Frontal cortex (tissue), 4 donors: ENCODE measurements around the gene ARHGAP42. TPM values are rescaled to one million over a fixed set of nuclear protein-coding genes. Genes with fewer than 3 reads are reported as not detected.

ENCODE experiments used
- DNase-seq, 2 donors: peaks; one replicate each; pipeline ENCODE4 v3.0.0; 2012; ENCODE audit warnings: low spot score in 2 of 2
- FAIRE-seq: peaks from 2 replicates; lab custom pipeline; 2012; peaks lifted over from hg19 to GRCh38; lab: Jason Lieb, UNC
- total RNA-seq: library from RNA; depleted of rRNA; stranded (reverse); fragments of >200 nt; gene quantifications from one replicate; pipeline ENCODE4 v1.2.3, GENCODE V29; 2014
- donor health status: control.
- donor health status: control.
- donor health status: control.

ARHGAP42 gene
- total RNA-seq, 1 donor from 2014 or later, result 7.3 TPM

DNA sequence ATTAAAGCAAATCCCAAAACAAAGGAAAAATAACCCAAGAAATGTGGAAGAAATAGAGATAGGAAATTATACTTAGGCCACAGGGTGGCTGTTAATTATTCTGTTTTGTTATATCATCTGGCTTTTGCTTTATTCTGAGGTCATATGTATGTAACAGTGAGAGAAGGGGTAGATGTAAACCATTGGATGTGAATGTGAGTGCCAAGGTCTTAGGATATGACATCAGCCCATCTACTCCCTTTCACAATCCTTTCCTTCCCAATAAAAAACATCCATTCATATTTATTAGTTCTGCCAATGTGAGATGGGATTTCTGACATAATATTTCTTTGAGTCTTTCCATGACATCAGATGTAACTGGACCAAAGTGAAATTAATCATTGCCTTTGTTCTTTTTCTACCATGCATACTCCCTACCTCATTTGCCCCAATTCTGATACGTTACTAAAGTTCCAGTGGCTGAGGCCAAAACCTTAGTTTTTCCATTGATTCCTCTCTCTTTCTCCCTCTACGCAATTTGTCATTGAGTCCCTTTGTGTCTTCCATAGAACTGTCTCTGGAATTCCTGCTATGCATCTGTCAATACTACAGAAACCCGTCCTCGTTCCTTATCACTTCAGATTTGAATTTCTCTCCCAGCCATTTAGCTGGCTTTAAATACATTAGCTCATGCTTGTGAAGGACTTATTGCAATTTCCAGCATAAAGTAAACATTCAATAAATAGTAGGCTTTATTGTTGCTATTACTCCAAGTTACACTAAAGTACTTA lies 170.3 kb downstream of the ARHGAP42 start:
- no peak for FAIRE-seq
- no peak for DNase-seq

DNA sequence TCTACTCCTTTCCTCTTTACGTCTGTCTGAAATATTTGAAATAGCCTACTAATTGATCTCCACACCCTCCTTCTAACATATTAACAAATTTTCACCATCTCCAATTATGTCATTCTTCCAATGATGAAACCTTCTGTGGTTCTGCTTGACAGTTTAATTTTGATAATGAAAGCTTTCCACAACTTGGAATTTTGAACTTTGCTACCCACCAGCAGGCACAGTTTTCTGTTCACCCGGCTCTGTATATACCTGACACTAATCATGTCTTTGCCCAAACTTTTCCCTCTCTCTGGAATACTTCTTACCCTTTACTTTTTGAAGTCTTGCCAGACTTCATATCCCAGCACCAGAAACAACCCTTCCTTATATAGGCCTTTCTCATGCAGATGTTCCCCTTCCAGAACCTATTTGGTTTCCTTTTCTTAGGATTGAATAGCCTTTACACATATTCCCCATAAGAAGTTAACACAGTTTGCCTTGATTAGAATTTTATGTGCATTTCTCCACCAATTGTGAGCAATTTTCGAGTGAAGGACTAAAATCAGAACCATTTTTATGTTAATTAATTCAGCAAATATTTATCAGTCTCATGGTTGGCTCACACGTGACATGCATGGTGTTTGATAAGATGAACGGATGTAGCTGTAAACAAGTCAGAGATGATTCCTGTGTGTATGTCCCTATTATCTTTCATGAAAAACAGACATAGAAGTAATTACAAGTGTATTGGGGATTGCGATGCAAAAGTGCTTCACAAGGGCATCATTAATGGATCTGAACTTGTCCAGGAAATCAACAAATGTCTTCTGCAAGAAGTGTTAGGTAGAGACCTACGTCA lies 173.4 kb downstream of the ARHGAP42 start:
- DNase-seq, result no peak
- no peak for FAIRE-seq

DNA sequence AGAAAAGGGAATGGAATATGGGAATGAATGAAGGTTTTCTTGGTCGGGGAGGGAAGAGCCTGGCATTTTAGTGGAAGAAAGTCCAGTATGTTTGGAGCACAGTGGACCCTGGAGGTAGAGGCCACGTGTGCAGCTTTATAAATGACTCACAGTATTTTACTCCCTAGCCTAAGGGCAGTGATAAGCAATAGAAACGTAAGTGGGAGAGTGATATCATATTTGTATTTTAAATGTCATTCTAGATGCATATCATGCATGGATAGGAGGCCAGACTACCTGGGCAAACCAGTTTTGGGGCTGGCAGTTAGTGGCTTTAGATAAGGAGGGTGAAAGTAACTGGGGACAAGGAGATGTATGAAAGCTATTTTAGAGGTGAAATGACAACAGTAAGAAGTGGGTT lies 174.1 kb downstream of the ARHGAP42 start:
- no peak for FAIRE-seq

DNA sequence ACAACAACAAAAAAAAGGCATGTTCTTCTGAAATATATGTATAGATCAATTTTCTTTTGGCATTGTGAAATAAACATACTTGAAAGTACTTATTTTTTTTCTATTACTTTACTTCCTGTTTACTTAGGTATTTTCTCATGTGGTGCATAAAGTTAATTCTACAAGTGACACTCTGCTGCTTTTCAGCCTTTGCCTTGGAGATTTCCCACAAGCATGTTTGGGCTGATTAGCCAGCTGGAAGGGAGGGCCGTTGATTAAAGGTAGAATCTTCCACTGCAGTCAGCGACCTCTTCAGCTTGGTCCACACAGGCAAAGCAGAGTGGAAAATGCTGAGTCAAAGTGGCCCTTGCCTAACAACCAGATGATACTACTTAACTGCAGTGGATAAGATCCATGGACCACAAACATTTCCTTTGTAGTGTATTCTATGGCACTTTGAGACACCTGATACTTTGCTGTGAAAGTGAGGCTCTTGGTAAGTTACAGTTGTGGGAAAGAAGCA lies 176.0 kb downstream of the ARHGAP42 start:
- DNase-seq, result no peak
- FAIRE-seq, result no peak

More for the DNA sequence above, 174.1 kb downstream of the ARHGAP42 start:
- no peak for DNase-seq

DNA sequence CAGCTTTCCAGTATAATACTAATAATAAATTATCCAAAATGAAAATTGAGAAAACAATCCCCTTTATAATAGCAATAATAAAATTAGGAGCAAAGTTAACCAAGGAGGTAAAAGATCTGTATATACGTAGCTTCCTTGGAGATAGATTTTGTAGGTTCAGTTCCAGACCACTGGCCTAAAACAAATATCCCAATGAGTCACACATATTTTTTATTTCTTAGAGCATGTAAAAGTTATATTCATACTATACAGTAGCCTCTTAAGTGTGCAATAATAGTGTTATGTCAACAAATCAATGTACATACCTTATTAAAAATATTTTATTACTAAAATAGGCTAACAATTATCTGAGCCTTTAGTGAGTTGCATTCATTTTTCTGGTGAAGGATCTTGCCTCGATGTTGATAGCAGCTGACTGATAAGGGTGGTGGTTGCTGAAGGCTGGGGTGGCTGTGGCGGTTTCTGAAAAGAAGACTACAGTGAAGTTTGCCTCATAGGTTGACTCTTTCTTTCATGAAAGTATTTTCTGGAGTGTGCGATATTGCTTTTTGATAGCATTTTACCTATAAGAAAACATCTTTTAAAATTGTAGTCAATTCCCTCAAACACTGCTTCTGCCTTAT lies 178.5 kb downstream of the ARHGAP42 start:
- DNase-seq (no peak), FAIRE-seq (no peak)

DNA sequence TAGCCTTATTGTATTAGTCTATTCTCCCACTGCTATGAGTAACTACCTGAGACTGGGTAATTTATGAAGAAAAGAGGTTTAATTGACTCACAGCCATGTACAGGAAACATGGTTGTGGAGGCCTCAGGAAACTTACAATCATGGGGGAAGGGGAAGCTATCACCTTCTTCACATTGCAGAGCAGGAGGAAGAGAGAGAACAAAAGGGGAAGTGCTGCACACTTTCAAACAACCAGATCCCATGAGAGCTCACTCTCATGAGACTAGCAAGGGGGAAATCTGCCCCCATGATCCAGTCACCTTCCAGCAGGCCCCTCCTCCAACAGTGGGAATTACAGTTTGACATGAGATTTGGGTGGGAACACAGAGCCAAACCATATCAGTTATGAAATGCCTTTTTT lies 179.4 kb downstream of the ARHGAP42 start:
- DNase-seq (no peak), FAIRE-seq (no peak)

DNA sequence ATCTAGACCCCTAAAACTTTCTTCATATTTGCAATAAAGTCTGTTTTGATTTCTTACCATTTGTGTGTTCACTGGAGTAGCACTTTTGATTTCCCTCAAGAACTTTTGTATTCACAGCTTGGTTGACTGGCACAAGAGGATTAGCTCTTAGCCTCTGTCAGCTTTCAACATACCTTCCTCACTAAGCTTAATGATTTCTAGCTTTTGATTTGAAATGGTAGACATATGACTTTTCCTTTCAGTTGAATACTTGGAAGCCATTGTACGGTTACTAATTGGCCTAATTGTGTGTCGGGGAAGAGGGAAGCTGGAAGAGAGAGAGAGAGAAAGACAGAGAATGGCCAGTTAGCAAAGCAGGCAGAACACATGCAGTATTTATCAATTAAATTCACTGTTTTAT lies 180.5 kb downstream of the ARHGAP42 start:
- FAIRE-seq (no peak), DNase-seq (no peak)

DNA sequence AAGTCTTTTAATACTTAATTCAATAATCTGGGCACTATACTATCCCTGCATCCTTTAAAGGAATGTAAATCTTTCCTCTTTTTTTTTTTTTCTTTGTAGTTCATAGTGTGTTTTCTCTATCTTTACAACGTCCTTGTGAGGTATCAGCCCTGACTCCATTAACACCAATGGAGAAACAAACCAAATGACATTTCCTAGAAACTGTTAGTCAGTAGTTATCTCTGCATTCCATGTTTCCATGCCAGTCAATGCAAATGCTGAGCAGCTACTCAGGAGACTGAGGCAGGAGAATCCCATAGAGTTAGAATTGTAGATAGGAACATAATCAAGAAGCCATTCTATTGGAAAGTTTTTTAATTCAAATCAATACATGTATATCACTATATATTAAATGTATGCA lies 182.2 kb downstream of the ARHGAP42 start:
- FAIRE-seq, result no peak

DNA sequence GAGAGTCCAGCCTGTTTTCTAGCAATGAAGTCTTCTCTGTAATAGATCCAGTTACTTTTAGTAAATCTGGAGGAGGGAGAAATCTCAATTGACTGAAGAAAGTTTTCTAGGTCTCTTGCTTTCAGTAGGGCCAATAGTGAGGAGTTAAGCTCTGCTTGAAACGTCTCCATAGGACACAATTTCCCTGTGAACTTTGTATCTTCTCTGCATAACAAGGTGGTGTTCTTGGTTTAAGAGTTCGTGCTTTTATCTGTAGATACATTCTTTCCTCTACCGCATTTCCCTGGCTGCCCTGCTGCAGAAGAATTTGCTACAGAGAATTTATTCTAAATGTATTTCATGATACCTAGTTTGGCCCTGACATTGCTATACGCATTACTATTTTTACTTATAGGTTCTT lies 183.1 kb downstream of the ARHGAP42 start:
- no peak for DNase-seq
- FAIRE-seq, result no peak

More for the DNA sequence above, 182.2 kb downstream of the ARHGAP42 start:
- no peak for DNase-seq

DNA sequence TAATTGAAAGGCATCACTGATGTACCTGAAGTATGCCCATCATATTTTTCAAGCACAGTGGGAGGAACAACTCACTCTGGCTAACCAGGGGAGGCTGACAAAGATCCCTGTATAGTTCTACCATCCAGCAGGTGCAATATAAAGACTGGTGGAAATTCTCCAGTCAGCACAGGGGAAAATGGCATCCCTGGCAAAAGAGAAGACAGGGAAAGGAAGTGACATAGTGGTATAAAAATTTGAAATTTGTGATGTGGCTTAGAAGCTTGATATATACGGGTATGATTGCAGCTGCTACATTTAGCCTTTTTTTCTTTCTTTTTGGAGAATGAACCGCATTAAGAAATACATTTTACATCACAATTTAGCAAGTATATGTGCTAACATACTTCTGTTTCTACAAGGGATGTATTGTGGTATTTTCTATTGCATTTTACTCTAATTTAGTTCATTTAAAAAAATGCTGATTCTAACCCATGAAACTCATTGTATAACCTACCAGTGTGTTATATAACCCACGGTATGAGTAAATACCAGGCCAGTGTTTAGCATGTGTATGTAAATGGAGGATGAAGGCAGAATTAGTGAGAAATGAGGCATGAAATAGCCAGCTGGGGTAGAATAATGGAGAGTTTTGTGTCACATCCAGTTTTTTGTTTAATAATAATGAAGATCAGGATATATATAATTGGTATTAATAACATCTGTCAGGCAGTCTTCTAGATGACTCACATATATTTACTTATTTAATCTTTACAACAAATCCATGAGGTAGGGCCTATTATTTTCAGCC lies 186.1 kb downstream of the ARHGAP42 start:
- FAIRE-seq (no peak), DNase-seq (no peak)

DNA sequence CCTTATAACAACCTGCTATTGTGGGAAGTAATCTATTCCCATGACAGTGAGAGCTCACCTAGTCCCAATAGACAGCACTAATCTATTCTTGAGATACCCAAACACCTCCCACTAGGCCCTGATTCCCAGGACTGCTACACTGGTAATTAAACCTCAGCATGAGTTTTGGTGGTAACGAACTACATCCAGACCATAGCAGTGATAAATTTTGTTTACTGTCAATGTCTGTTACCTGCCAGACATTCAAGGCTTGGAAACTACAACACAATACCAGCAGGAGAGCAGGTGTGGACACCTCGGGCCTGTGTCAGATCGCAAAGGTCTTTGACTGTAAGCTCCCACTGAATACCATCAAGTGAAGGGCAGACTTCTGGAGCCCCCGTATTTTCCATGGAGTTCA lies 187.1 kb downstream of the ARHGAP42 start:
- FAIRE-seq (no peak), DNase-seq (no peak)

DNA sequence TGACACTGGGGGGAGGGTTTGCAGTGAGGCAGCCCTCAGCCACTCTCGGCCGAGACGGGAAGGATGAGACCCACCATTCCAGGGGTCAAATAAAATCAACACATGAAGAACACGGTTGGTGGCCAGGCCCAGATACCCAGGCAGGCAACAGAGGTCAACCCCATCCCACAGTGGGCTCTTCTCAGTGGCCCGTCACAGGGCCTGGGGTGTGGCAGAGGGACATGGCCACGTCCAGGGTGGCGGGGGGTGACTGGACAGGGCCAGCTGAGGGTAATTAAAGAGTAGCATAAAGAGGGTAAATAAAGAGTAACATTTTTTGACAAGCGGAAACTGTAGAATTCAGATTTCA lies 188.4 kb downstream of the ARHGAP42 start:
- no peak for FAIRE-seq

DNA sequence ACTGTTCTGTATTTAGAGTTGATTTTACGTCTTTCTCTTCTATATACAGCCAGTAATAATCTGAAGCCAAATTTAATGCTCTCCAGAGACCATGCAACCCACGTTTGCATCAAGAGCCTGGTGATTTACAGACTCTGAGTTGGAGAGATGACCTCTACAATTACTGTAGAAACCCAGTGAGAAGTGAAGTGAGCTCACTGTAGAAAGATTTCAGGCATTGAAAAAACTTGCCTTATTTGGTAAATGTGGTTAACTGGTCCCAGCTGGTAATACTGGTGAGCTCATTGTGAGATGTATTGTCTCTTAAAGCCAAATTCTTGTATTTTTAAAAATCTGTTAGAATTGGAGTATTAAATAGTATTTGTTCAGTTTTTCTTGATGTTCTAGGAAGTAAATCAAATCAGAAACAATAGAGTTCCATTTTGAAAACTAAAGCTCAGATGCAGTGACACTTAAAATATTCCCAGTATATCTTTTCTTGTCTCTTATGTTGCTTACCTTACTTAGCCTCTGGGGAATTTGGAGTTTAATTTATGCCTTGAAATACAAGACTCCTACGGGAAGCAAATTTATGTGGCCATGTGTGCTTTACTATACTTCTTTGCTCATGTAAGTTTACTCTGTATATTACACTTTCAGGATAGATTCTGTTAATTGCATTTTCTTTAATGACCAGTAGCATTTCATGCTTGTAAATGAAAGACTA lies 189.9 kb downstream of the ARHGAP42 start:
- DNase-seq (no peak), FAIRE-seq (no peak)

More for the DNA sequence above, 188.4 kb downstream of the ARHGAP42 start:
- DNase-seq, result no peak

DNA sequence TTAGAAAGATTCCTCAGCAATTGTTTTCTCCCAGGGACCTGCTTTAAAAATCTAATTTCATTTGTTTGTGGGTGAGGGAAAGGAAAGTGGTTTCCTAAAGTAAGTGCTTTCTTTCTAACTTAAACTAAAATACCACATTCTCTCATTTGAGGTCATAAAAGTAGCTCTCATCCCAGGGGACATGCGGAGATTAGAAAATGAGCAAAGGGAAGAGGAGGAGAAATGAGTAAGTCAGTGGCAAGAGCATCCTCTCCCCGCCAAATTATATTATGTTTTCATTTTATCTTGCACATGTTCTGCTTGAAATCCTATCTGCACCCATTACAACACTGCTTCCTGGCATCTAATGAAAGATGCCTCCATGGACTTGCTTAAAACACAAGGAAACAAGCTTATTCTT lies 191.4 kb downstream of the ARHGAP42 start:
- no peak for DNase-seq
- FAIRE-seq, result no peak

DNA sequence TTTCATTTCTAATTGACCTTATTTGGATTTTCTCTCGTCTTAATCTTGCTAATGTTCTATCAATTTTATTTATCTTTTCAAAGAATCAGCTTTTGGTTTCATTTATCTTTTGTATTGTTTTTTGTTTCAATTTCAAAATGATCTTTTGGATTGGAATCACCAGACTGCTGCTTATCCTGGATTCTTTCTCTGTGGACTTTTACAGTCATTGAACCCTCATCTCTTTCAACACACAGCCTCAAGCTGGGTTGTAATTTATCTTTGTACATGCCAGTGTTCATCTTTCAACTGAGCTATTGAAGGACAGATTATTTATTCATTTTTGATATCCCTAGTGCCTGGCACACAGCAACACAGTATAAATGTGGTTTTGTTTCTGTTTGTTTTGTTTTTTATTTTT lies 195.9 kb downstream of the ARHGAP42 start:
- DNase-seq, result no peak
- FAIRE-seq, result no peak

DNA sequence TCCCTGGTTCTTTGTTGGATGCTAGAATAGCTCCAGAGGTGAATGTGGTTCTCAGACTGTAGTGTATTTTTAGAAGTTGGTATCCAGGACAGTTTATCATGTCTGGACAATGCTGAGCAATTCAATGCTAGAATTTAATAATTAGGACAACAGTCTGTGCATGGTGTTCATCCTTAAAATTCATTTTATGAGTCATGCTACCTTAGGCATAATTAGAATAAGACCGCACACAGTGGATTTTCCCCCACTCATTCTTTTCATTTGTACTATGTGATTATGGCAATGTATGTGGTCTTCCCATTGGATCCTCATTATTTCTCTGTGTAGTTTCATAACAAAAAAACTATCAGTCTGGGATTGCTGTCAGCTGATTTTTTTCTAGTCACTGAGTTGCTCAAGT lies 196.7 kb downstream of the ARHGAP42 start:
- FAIRE-seq, result no peak
- no peak for DNase-seq

DNA sequence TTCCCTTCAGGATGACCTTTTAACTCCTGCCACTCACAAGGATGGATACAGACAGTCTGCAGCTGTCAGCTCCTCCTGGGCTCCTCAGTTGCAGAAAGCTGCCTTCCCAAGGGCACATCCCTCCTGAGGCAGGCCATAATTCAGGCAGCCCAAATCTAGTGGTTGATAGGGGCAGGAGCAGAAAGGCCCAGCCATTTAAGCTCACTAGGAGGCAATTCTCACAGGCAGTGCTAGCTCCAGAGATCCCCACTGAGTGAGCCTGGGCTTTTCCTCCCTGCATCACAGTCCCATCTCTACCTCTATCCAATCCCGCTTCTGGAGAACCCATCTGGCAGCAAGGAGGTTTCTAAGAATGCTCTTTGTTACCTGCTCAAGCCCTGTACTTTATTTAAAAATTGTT lies 200.6 kb downstream of the ARHGAP42 start:
- DNase-seq, result no peak
- FAIRE-seq, result no peak

DNA sequence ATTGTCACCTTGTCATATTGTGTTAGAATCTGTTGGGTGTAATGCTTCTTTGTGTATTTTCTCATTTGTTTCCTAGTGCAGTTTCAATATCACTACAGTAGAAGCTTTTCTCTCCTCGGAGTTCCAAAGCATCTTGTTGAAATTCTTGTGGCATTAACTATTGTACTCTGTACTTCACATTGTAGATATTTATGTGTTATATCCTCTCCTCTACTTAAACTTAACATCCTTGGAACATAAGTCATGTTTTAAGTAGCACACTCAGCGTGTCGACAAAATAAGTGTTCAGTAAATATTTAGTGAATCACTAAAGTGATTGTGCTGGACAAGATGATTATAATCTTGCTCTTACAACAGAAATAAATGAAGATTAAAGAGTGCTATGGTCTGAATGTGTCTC lies 201.7 kb downstream of the ARHGAP42 start:
- no peak for DNase-seq
- FAIRE-seq, result no peak

DNA sequence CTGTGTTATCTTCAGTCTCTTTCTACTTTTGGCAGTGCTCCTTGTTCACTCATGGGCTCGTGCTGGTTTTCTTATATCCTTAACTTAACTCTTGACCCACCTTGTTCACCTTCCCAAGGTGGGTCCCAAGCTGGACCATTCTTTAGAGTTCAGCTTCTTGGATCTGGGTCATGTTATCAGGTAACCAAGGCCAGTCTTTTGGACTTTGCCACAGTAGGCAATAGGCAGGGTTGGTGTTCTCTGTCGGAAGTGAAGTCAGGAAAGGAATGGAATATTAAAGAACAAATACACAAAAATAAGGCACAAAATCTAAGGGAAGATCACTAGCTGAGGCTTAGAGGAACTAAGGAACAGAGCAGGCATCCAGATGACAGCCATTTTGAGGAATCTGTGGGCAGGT lies 202.7 kb downstream of the ARHGAP42 start:
- DNase-seq, result no peak
- no peak for FAIRE-seq
